DMS114 treated with DMSO at 0.1 percent for 48 hours (cell line): ENCODE results near the gene ERBB4.

ENCODE experiments used
- DNase-seq: peaks from one replicate; lab custom pipeline; 2025; ENCODE audit not compliant: unreplicated experiment; lab: John Stamatoyannopoulos, UW

The ERBB4 gene

GRCh38 chr2:212441141-212441540 is 97.5 kb downstream of the ERBB4 start:
- no peak for DNase-seq

GRCh38 chr2:212428681-212429478 is 109.7 kb downstream of the ERBB4 start:
- no peak for DNase-seq

GRCh38 chr2:212427638-212428037 is 111.0 kb downstream of the ERBB4 start:
- DNase-seq = no peak

- no peak for DNase-seq
These were observed 111.8 kb downstream of the ERBB4 start for GRCh38 chr2:212426637-212427412.

- no peak for DNase-seq
These were observed 114.5 kb downstream of the ERBB4 start for GRCh38 chr2:212424082-212424481.

GRCh38 chr2:212423089-212423488 is 115.5 kb downstream of the ERBB4 start:
- no peak for DNase-seq

- DNase-seq = no peak
These were observed 116.9 kb downstream of the ERBB4 start for GRCh38 chr2:212421556-212422334.

GRCh38 chr2:212416086-212416485 is 122.5 kb downstream of the ERBB4 start:
- no peak for DNase-seq

- DNase-seq = no peak
These were observed 123.8 kb downstream of the ERBB4 start for GRCh38 chr2:212414767-212415211.

- no peak for DNase-seq
These were observed 129.0 kb downstream of the ERBB4 start for GRCh38 chr2:212409560-212409959.

GRCh38 chr2:212408524-212408923 is 130.1 kb downstream of the ERBB4 start:
- no peak for DNase-seq

- DNase-seq = no peak
These were observed 131.9 kb downstream of the ERBB4 start for GRCh38 chr2:212406716-212407115.

GRCh38 chr2:212402316-212402715 is 136.3 kb downstream of the ERBB4 start:
- DNase-seq = no peak

GRCh38 chr2:212398316-212398715 is 140.3 kb downstream of the ERBB4 start:
- no peak for DNase-seq

- DNase-seq = no peak
These were observed 146.1 kb downstream of the ERBB4 start for GRCh38 chr2:212392544-212392943.

- no peak for DNase-seq
These were observed 146.6 kb downstream of the ERBB4 start for GRCh38 chr2:212392043-212392442.

GRCh38 chr2:212387146-212387545 is 151.5 kb downstream of the ERBB4 start:
- DNase-seq = no peak

- DNase-seq = no peak
These were observed 153.4 kb downstream of the ERBB4 start for GRCh38 chr2:212385241-212385640.

GRCh38 chr2:212384027-212384426 is 154.6 kb downstream of the ERBB4 start:
- DNase-seq = no peak

GRCh38 chr2:212381428-212382102 is 157.0 kb downstream of the ERBB4 start:
- DNase-seq = no peak

- DNase-seq = no peak
These were observed 159.5 kb downstream of the ERBB4 start for GRCh38 chr2:212379103-212379502.
